GM12801 (cell line): ENCODE results near the gene PSEN1.

Experiments
- TF ChIP-seq, protein P1 (sequence below): IDR thresholded peaks from one replicate; pipeline ENCODE4 v1.5.1; 2011; ENCODE audit warnings: control low read depth; ENCODE audit not compliant: insufficient read length; ENCODE audit errors: extremely low read depth

The PSEN1 gene

DNA sequence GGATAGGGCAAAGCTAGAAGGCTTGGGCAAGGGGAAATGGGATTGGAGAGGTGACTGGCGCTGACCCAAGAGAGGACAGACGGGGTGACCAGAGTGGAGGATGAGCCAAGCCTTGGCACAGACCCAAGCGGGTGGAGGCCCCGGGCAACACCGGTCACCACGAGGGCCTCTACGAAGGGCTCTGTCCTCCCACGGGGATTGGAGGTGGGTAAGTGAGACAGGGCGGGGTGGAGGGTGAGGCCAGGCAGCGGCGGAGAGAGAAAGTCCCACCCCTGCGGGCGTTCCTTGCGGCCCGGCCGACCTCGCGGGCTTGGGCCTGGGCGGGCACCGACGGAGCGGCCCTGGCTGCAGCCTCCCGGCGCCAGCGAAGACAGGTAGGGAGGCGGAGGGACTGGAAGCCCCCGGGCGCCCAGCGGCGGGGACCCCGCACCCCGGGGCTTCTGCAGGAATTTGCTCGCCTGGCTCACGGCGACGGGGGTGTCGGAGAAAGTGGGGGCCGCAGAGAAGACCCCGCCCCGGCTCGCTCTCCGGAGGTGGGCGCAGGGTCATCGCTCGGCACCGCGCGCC is 101.0 kb downstream of the PSEN1 start, which contains the start of gene PAPLN:
Gene PAPLN, plus strand, starts transcription at position 288 of the 567 bp plus-strand sequence. CDS start 2,273 bp downstream, outside the sequence.
- TF ChIP-seq, protein P1, sequence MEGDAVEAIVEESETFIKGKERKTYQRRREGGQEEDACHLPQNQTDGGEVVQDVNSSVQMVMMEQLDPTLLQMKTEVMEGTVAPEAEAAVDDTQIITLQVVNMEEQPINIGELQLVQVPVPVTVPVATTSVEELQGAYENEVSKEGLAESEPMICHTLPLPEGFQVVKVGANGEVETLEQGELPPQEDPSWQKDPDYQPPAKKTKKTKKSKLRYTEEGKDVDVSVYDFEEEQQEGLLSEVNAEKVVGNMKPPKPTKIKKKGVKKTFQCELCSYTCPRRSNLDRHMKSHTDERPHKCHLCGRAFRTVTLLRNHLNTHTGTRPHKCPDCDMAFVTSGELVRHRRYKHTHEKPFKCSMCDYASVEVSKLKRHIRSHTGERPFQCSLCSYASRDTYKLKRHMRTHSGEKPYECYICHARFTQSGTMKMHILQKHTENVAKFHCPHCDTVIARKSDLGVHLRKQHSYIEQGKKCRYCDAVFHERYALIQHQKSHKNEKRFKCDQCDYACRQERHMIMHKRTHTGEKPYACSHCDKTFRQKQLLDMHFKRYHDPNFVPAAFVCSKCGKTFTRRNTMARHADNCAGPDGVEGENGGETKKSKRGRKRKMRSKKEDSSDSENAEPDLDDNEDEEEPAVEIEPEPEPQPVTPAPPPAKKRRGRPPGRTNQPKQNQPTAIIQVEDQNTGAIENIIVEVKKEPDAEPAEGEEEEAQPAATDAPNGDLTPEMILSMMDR = no peak

DNA sequence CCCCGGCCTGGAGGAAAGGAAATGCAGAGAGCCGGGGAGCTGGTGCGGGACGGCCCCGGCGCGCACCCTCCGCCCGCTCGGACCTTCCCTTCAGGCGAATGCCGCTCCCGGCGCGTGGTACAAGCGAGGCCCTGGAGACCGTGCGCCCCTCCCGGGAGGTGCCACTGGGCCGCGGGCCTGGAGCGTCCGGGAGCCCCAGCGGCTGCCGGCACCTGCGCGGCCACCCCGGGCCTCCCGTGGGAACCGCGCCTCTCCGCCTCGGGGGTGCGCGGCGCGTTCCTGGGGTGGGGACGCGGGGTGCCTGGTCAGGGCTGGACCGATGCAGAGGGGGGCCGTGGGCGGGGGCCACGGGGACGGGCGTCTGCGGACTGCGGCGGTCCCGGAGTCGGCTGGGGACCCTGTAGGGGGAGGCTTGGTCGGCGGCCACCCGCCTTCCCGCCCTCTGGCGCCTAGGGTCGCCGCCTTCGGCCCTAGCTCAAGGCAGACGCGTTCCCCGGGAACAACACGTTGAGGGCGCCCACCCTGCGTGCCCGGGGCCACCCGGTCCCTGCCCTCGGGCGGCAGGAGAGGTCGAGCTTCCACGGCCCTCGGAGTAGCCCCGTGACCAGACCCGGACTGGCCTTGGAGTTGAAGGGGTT is 101.6 kb downstream of the PSEN1 start:
- TF ChIP-seq, protein P1 = no peak

DNA sequence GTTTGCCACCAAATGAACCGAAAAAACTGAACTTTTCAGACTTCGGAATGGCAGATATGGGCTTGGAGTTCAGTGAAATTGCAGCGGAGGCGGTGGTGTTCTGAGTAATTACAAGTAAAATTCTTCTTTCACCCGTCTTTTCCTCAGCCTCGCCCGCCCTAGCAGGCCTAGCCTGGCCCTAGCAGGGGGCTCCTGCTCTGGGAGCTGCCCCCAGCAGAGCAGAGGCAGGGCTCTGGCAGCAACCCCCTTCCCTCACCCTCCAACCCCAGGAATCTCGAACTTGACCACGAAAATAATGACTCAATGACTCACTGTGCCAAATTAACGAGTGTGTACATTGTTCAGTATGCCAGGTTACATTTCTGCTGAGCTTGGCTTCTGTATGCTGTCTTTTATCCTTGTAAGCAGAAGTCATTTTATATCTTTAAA is 102.1 kb downstream of the PSEN1 start:
- TF ChIP-seq, protein P1 = no peak

DNA sequence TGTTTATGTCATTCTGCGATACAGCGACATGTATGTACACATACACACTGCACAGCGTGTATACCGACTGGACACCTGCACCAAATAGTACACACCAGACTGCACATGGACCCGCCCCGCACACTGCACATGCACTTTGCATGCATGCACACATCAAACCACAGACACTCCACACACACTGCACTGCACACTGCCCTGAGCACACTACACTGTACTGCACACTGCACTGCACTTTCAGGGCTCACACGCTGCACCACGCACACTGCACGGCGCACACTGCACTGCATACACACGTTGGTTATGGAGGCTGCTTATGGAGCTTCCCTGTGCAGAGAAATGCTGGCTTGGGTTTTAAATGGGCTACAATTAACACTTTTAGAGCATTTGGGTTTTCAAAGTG is 102.6 kb downstream of the PSEN1 start:
- TF ChIP-seq, protein P1 = no peak

DNA sequence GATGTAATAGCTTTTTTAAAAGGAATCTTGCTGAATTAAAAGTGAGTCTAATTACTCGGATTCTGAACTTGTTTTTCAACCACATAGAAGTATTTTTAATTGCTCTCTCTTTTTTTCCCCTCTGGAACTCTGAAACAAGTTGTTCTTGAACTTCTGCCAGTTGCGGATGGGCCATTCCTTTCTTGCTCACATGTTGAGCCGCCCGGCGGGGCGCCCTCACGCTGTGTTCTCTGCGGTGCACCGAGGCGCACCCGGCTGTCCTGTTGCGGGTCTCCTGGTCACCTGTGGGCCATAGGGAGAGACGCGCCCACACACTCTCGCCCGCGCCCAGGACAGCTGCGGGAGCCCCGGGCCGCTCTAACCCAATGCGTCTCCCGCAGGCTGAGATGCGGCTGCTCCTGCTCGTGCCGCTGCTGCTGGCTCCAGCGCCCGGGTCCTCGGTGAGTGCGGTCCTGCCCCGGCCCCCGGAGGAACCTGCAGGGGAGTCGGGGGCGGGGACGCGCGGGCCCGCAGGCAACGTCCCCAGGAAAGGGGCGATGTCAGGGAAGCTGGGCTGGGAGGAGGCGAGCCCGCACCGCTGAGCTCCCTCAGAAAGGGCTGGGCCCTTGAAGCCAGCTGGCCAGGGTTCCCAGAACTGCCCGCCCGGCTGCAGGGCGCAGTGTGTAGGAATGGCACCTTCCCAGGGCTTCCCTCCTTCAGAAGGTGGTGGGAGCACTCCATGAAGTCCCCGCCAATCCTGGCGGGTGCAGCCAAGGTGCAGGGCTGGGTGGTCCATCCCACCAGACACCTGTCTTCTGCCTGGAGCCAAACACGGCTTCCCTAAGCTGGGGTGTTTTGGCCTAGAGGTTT is 103.3 kb downstream of the PSEN1 start:
- TF ChIP-seq, protein P1 = no peak

DNA sequence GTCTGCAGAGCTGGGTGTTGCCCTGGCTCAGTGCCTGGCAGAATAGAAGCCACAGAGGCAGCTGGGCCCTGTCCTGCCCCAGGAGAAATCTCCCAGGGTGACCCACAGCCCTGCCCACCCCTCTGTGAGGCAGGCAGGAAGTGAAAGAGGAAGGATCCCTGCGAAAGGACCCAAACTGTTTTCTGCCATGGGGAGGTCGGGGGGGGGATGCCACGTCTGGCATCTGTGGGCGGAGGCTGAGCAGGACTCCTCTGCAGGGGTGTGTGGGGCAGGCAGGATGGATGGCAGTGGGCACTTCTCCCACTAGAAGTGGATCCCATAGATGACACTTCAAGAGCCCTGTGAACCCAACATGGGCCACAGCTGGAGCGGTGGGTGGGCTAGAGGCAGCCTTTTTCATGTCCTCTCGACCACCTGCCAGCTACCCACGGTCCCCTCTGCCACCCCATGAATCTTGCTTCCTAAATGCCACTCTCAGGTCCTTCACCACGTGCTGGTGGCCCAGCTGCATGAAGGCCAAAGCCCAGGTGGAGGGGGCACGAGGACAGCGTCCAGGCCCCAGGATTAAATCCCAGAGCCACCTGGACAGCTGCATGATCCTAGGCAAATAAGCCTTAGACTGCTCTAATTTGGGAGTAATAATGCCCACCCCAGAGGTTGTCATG is 104.6 kb downstream of the PSEN1 start:
- TF ChIP-seq, protein P1 = no peak
